Measurements from ENCODE around the gene RNF13.
A peak's percentile ranks its signal among the peaks of the same experiment; 100 is the strongest.
"Not testable (repeated sequence)": the region's sequence is repeated elsewhere in the genome, so short reads cannot be mapped to it uniquely, and the experiment has no call there.

RNF13 gene

GRCh38 chr3:149844091-149844490 lies 31.1 kb downstream of the RNF13 start:
- DNase-seq, result no peak

GRCh38 chr3:149845570-149846244 lies 32.7 kb downstream of the RNF13 start:
- no peak for DNase-seq

- no peak for DNase-seq
These were observed 35.2 kb downstream of the RNF13 start for GRCh38 chr3:149848238-149848637.

GRCh38 chr3:149848688-149849087 lies 35.7 kb downstream of the RNF13 start:
- no peak for DNase-seq

- no peak for DNase-seq
These were observed 38.0 kb downstream of the RNF13 start for GRCh38 chr3:149850787-149851584.

GRCh38 chr3:149858911-149859310 lies 45.9 kb downstream of the RNF13 start:
- no peak for DNase-seq

GRCh38 chr3:149860881-149861280 lies 47.9 kb downstream of the RNF13 start:
- no peak for DNase-seq

- DNase-seq, result no peak
These were observed 54.5 kb downstream of the RNF13 start for GRCh38 chr3:149867563-149867962.

GRCh38 chr3:149871855-149872254 lies 58.8 kb downstream of the RNF13 start:
- DNase-seq, result no peak

- DNase-seq, result no peak
These were observed 59.6 kb downstream of the RNF13 start for GRCh38 chr3:149872589-149872988.

GRCh38 chr3:149877668-149878067 lies 64.7 kb downstream of the RNF13 start:
- no peak for DNase-seq

GRCh38 chr3:149879872-149880271 lies 66.9 kb downstream of the RNF13 start:
- peak; percentile 0 for DNase-seq

GRCh38 chr3:149881879-149882278 lies 68.9 kb downstream of the RNF13 start:
- DNase-seq, result no peak

- DNase-seq, result no peak
These were observed 70.1 kb downstream of the RNF13 start for GRCh38 chr3:149883134-149883533.

GRCh38 chr3:149883860-149884259 lies 70.8 kb downstream of the RNF13 start:
- DNase-seq, result not testable (repeated sequence)

- not testable (repeated sequence) for DNase-seq
These were observed 71.8 kb downstream of the RNF13 start for GRCh38 chr3:149884848-149885247.

GRCh38 chr3:149886957-149887356 lies 73.9 kb downstream of the RNF13 start:
- no peak for DNase-seq

- DNase-seq, result no peak
These were observed 78.6 kb downstream of the RNF13 start for GRCh38 chr3:149891621-149892020.

GRCh38 chr3:149892371-149892770 lies 79.4 kb downstream of the RNF13 start:
- no peak for DNase-seq

- DNase-seq, result no peak
These were observed 81.2 kb downstream of the RNF13 start for GRCh38 chr3:149894205-149894604.

GRCh38 chr3:149895339-149895738 lies 82.3 kb downstream of the RNF13 start:
- DNase-seq, result no peak

GRCh38 chr3:149895769-149896168 lies 82.8 kb downstream of the RNF13 start:
- no peak for DNase-seq

GRCh38 chr3:149898771-149899170 lies 85.8 kb downstream of the RNF13 start:
- no peak for DNase-seq

- DNase-seq, result no peak
These were observed 87.3 kb downstream of the RNF13 start for GRCh38 chr3:149900322-149900721.

Data from T-helper 9 cell (primary cell).